CD14-positive monocyte (primary cell): ENCODE measurements around the gene STIL. TPM values are rescaled to one million over a fixed set of nuclear protein-coding genes. Genes with fewer than 3 reads are reported as not detected.
A peak's percentile ranks its signal among the peaks of the same experiment; 100 is the strongest.
"Not testable (repeated sequence)": the region's sequence is repeated elsewhere in the genome, so short reads cannot be mapped to it uniquely, and the experiment has no call there.

Experiments
- DNase-seq, 3 donors: peaks; one replicate each; pipeline ENCODE4 v3.0.0-alpha.2; 2011 to 2022
- H2AFZ ChIP-seq: 2 replicates; pipeline ENCODE4 v1.6.0; 2012; ENCODE audit warnings: mild to moderate bottlenecking, low read depth, low read length, inconsistent platforms; ENCODE audit not compliant: insufficient read depth, poor library complexity, severe bottlenecking
- H3K27ac ChIP-seq, 2 donors: 1 replicate in 1 of 2; 2 replicates in 1 of 2; pipeline ENCODE4 v1.5.1; 2012 to 2013; ENCODE audit warnings: low read length in 2 of 2, control low read depth in 1 of 2, inconsistent platforms in 1 of 2, low read depth in 1 of 2, mild to moderate bottlenecking in 1 of 2
- H3K27me3 ChIP-seq, 2 donors: one replicate each; pipeline versions ENCODE4 v1.6.0 to v1.6.1; 2011 to 2013; ENCODE audit warnings: low read length in 2 of 2; ENCODE audit not compliant: control insufficient read depth in 2 of 2, insufficient read depth in 2 of 2
- H3K36me3 ChIP-seq, 2 donors: replicated peaks in 1 of 2; 1 replicate in 1 of 2; 2 replicates in 1 of 2; pipeline versions ENCODE4 v1.5.1 to v1.6.1; 2012 to 2013; ENCODE audit warnings: low read length in 2 of 2, control low read depth in 1 of 2, inconsistent platforms in 1 of 2, mild to moderate bottlenecking in 1 of 2; ENCODE audit not compliant: insufficient read depth in 2 of 2, control insufficient read depth in 1 of 2
- H3K4me1 ChIP-seq, 2 donors: 1 replicate in 1 of 2; 2 replicates in 1 of 2; pipeline versions ENCODE4 v1.5.1 to v1.6.1; 2012 to 2013; ENCODE audit warnings: low read length in 2 of 2, control low read depth in 1 of 2, inconsistent platforms in 1 of 2, mild to moderate bottlenecking in 1 of 2, moderate library complexity in 1 of 2; ENCODE audit not compliant: insufficient read depth in 2 of 2, control insufficient read depth in 1 of 2
- H3K4me2 ChIP-seq: replicated peaks from 2 replicates; pipeline ENCODE3; 2012; ENCODE audit warnings: low read length, moderate library complexity, mild to moderate bottlenecking; ENCODE audit not compliant: poor library complexity, severe bottlenecking; ENCODE audit errors: extremely low read depth
- H3K4me3 ChIP-seq, 3 experiments: fragments of 200-600 bp in 1 of 3; sonication (generic) in 1 of 3; replicated peaks in 1 of 3; 1 replicate in 2 of 3; 2 replicates in 1 of 3; pipeline ENCODE4 v1.5.1; 2011 to 2013; ENCODE audit warnings: low read length in 3 of 3, mild to moderate bottlenecking in 3 of 3, control low read depth in 2 of 3, low read depth in 2 of 3, inconsistent platforms in 1 of 3, moderate library complexity in 1 of 3
- H3K79me2 ChIP-seq: 2 replicates; pipeline ENCODE4 v1.6.0; 2012; ENCODE audit warnings: mild to moderate bottlenecking, control low read depth, inconsistent platforms, low read length, moderate library complexity; ENCODE audit not compliant: insufficient read depth
- H3K9ac ChIP-seq: 2 replicates; pipeline ENCODE4 v1.6.0; 2017; ENCODE audit warnings: low read length, mild to moderate bottlenecking; ENCODE audit not compliant: insufficient read depth, poor library complexity, severe bottlenecking
- H3K9me3 ChIP-seq, 2 donors: replicated peaks in 1 of 2; 1 replicate in 1 of 2; 2 replicates in 1 of 2; pipeline versions ENCODE4 v1.5.1 to v1.6.1; 2012 to 2013; ENCODE audit warnings: low read length in 2 of 2, control low read depth in 1 of 2; ENCODE audit not compliant: control insufficient read depth in 1 of 2, insufficient read depth in 1 of 2
- H4K20me1 ChIP-seq: 2 replicates; pipeline ENCODE4 v1.6.0; 2012; ENCODE audit warnings: mild to moderate bottlenecking, low read length, control low read depth, moderate library complexity; ENCODE audit not compliant: insufficient read depth
- H3K27ac Mint-ChIP-seq, 7 donors: one replicate each; pipeline ENCODE4 v1.8.0; 2020; ENCODE audit warnings: mild to moderate bottlenecking in 7 of 7, mixed read lengths in 7 of 7, moderate library complexity in 6 of 7, inconsistent platforms in 2 of 7
- H3K27me3 Mint-ChIP-seq, 3 donors: one replicate each; pipeline ENCODE4 v1.8.0; 2021 to 2022; ENCODE audit warnings: low read depth in 3 of 3, mild to moderate bottlenecking in 3 of 3, mixed read lengths in 3 of 3, moderate library complexity in 3 of 3, inconsistent platforms in 1 of 3
- H3K36me3 Mint-ChIP-seq, 2 donors: one replicate each; pipeline ENCODE4 v1.8.0; 2020; ENCODE audit warnings: mixed read lengths in 2 of 2, inconsistent platforms in 1 of 2, mild to moderate bottlenecking in 1 of 2
- H3K4me1 Mint-ChIP-seq: one replicate; pipeline ENCODE4 v1.8.0; 2020; ENCODE audit warnings: mild to moderate bottlenecking, mixed read lengths
- H3K4me3 Mint-ChIP-seq, 2 donors: one replicate each; pipeline ENCODE4 v1.8.0; 2020; ENCODE audit warnings: mild to moderate bottlenecking in 2 of 2, mixed read lengths in 2 of 2, moderate library complexity in 1 of 2
- H3K9me3 Mint-ChIP-seq, 7 donors: one replicate each; pipeline ENCODE4 v1.8.0; 2020 to 2022; ENCODE audit warnings: mixed read lengths in 7 of 7, mild to moderate bottlenecking in 6 of 7, moderate library complexity in 6 of 7, inconsistent platforms in 2 of 7
- WGBS: methylation state at CpG from one replicate; pipeline ENCODE4 v1.1.5; 2013; ENCODE audit warnings: missing lambda C conversion rate; ENCODE audit not compliant: insufficient coverage; 5-methylcytosine and 5-hydroxymethylcytosine counted together
- intact Hi-C, 2 donors: fragments of 100-400 bp; cut with micrococcal nuclease; formaldehyde crosslinking; loops; one replicate each; pipeline versions ENCODE4 v1.15.0 to v1.15.1; 2023
- polyA plus RNA-seq, 3 donors: library from polyadenylated mRNA; depleted of rRNA in 1 of 3; unstranded in 2 of 3; stranded (reverse) in 1 of 3; fragments of 300-500 nt in 2 of 3; fragments of >200 nt in 1 of 3; fragmentation: Illumina TruSeq in 2 of 3; gene quantifications; 1 replicate in 2 of 3; 2 replicates in 1 of 3; pipeline ENCODE4 v1.2.3, GENCODE V29; 2012 to 2021
- TF ChIP-seq, protein P1 (sequence below): fragments of 200-600 bp; IDR thresholded peaks from one replicate; pipeline ENCODE4 v1.8.0; 2022; ENCODE audit warnings: antibody characterized with exemption, mild to moderate bottlenecking

STIL gene
- polyA plus RNA-seq, 3 donors, result 0.16 to 0.31 (median 0.27) TPM

DNA sequence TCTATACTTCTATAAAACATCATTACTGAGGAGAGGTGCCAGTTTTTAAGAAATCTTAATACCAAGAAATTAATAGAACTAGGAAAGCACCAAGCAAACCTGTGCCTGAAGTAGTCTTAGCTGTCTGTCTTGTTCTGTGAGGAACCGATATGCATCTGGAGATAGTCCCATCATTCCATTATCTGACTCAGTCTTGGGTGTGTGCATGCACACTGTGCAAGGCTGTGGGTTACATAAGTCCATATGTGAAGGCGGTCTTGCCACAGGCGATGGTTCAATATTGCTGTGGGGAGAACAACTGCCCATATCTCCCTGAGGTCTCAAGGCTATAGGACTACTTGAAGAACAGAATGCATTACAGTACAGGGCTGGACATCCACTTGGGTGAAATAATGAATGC, 33.8 kb downstream of the STIL start:
- Histone ChIP-seq H3K27ac (peak overlapping the region in 1 of 2 donors; percentile 26), H3K4me1 (no peaks in the 10 kb centered on the region), H3K4me2 (no peak overlapping the region), H3K4me3 (no peak overlapping the region), H3K27me3 (no peaks in the 10 kb centered on the region), H3K9ac (no peak overlapping the region), H3K36me3 (peaks cover 41 to 78% of the 10 kb centered on the region in 2 donors), H3K9me3 (no peaks in the 10 kb centered on the region), H3K79me2 (peaks cover 38% of the 10 kb centered on the region), H4K20me1 (no peaks in the 10 kb centered on the region), H2AFZ (no peak overlapping the region)
- intact Hi-C loops, result no loop called here
- no CpG with 5 or more reads among the region's 3 CpGs for WGBS
- Mint-ChIP-seq H3K9me3 (no peaks in the 10 kb centered on the region), H3K36me3 (peaks cover 36 to 56% of the 10 kb centered on the region in 2 donors), H3K4me1 (no peaks in the 10 kb centered on the region), H3K27me3 (peaks cover 0 to 2% (median 0%) of the 10 kb centered on the region in 3 donors), H3K27ac (no peak overlapping the region), H3K4me3 (no peak overlapping the region)
- TF ChIP-seq, protein P1, sequence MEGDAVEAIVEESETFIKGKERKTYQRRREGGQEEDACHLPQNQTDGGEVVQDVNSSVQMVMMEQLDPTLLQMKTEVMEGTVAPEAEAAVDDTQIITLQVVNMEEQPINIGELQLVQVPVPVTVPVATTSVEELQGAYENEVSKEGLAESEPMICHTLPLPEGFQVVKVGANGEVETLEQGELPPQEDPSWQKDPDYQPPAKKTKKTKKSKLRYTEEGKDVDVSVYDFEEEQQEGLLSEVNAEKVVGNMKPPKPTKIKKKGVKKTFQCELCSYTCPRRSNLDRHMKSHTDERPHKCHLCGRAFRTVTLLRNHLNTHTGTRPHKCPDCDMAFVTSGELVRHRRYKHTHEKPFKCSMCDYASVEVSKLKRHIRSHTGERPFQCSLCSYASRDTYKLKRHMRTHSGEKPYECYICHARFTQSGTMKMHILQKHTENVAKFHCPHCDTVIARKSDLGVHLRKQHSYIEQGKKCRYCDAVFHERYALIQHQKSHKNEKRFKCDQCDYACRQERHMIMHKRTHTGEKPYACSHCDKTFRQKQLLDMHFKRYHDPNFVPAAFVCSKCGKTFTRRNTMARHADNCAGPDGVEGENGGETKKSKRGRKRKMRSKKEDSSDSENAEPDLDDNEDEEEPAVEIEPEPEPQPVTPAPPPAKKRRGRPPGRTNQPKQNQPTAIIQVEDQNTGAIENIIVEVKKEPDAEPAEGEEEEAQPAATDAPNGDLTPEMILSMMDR, result no peak
- no peak for DNase-seq

DNA sequence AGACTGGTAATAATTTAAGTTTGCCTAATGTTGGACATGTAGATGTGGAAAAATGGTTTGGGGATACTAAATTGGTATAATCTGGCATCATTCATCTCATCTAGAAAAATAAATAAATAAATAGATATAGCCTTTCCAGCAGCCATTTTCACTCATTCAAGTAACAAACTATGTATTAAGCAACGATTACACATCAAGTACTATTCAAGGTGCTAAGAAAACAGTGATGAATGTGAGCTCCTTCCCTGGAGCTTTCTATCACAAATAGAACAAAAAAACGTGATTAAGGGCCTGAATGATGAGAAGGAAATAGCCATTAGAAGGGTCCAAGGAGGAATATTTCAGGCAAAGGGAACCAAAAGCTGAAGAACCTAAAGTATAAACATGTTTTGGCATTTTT, 37.1 kb downstream of the STIL start:
- Mint-ChIP-seq H3K4me3 (no peak overlapping the region), H3K4me1 (no peaks in the 10 kb centered on the region), H3K36me3 (peaks cover 32 to 58% of the 10 kb centered on the region in 2 donors), H3K27me3 (no peaks in the 10 kb centered on the region), H3K27ac (no peak overlapping the region), H3K9me3 (no peaks in the 10 kb centered on the region)
- Histone ChIP-seq H3K9me3 (no peaks in the 10 kb centered on the region), H3K79me2 (peaks cover 50% of the 10 kb centered on the region), H3K4me2 (no peak overlapping the region), H2AFZ (no peak overlapping the region), H3K4me1 (no peaks in the 10 kb centered on the region), H3K36me3 (peaks cover 31 to 63% of the 10 kb centered on the region in 2 donors), H3K9ac (no peak overlapping the region), H3K4me3 (no peak overlapping the region), H4K20me1 (no peaks in the 10 kb centered on the region), H3K27me3 (no peaks in the 10 kb centered on the region), H3K27ac (no peak overlapping the region)
- no CpG with 5 or more reads among the region's 2 CpGs for WGBS
- DNase-seq, result no peak
- TF ChIP-seq, protein P1, result no peak
- intact Hi-C loops, result no loop called here

DNA sequence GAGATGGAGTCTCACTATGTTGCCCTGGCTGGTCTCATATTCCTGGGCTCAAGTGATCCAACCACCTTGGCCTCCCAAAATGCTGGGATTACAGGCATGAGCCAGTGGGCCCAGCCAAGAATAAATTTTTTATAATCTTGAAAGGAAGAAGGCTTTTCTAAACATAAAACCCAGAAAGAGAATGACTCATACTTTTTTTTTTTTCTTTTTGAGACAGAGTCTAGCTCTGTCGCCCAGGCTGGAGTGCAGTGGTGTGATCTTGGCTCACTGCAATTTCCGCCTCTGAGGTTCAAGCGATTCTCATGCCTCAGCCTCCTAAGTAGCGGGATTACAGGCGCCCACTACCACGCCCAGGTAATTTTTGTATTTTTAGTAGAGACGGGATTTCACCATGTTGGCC, 38.1 kb downstream of the STIL start:
- H3K4me1 ChIP-seq, H3K4me2 ChIP-seq, DNase-seq, H3K9me3 ChIP-seq, H3K27ac ChIP-seq, H3K27me3 ChIP-seq, H3K4me3 Mint-ChIP-seq, H4K20me1 ChIP-seq, H3K4me3 ChIP-seq, H3K27me3 Mint-ChIP-seq, H3K9me3 Mint-ChIP-seq, H3K4me1 Mint-ChIP-seq, H3K9ac ChIP-seq, H2AFZ ChIP-seq, intact Hi-C loops: not testable (repeated sequence)
- peaks cover 50% of the 10 kb centered on the region for H3K79me2 ChIP-seq
- Mint-ChIP-seq H3K27ac (peak overlapping the region in 2 of 7 donors; percentile 19 to 35), H3K36me3 (peaks cover 30 to 56% of the 10 kb centered on the region in 2 donors)
- peaks cover 28 to 63% of the 10 kb centered on the region in 2 donors for H3K36me3 ChIP-seq
- WGBS, result no CpG with 5 or more reads among the region's 7 CpGs
